B cell (primary cell): ENCODE measurements around the gene FOXN3. TPM values are rescaled to one million over a fixed set of nuclear protein-coding genes. Genes with fewer than 3 reads are reported as not detected.

Experiments
- ATAC-seq: fragments of 200-7000 bp; cut with Tn5 transposase; one replicate; pipeline ENCODE4 v1.10.0; 2021; ENCODE audit warnings: low read depth, mild to moderate bottlenecking, moderate number of reproducible peaks, moderate library complexity
- CTCF ChIA-PET: fragments of 350-600 bp; sonication (Branson Sonifier 250); formaldehyde crosslinking; loops from one replicate; lab custom pipeline; 2021; ENCODE audit warnings: antibody characterized with exemption, inconsistent platforms; lab: Charles Lee
- POLR2A ChIA-PET: fragments of 350-600 bp; sonication (Branson Sonifier 250); formaldehyde crosslinking; loops from one replicate; lab custom pipeline; 2021; ENCODE audit warnings: antibody characterized with exemption; lab: Charles Lee
- DNase-seq: peaks from one replicate; pipeline ENCODE4 v3.0.0; 2013
- H2AFZ ChIP-seq: 2 replicates; pipeline ENCODE4 v1.6.1; 2012; ENCODE audit warnings: mild to moderate bottlenecking, low read depth, low read length; ENCODE audit not compliant: insufficient read depth, poor library complexity, severe bottlenecking
- H3K27ac ChIP-seq, 2 donors: 1 replicate in 1 of 2; 2 replicates in 1 of 2; pipeline ENCODE4 v1.5.1; 2012 to 2013; ENCODE audit warnings: low read length in 2 of 2, mild to moderate bottlenecking in 2 of 2, moderate library complexity in 1 of 2
- H3K27me3 ChIP-seq, 4 experiments: fragments of 200-600 bp in 1 of 4; sonication (generic) in 1 of 4; replicated peaks in 1 of 4; 1 replicate in 2 of 4; 2 replicates in 2 of 4; pipeline versions ENCODE4 v1.6.1 to v1.7.0; 2013 to 2016; ENCODE audit warnings: low read length in 3 of 4, mild to moderate bottlenecking in 2 of 4, mixed read lengths in 1 of 4, moderate library complexity in 1 of 4; ENCODE audit not compliant: insufficient read depth in 4 of 4, control insufficient read depth in 3 of 4; ENCODE audit errors: control extremely low read depth in 1 of 4
- H3K36me3 ChIP-seq, 2 experiments: replicated peaks in 1 of 2; 1 replicate in 1 of 2; 2 replicates in 1 of 2; pipeline versions ENCODE4 v1.6.1 to v1.7.1; 2013; ENCODE audit warnings: low read length in 1 of 2; ENCODE audit not compliant: insufficient read depth in 2 of 2, control insufficient read depth in 1 of 2; ENCODE audit errors: control extremely low read depth in 1 of 2, extremely low read depth in 1 of 2
- H3K4me1 ChIP-seq, 2 donors: fragments of 200-600 bp in 1 of 2; sonication (generic) in 1 of 2; 1 replicate in 1 of 2; 2 replicates in 1 of 2; pipeline versions ENCODE4 v1.5.1 to v1.6.1; 2013 to 2017; ENCODE audit warnings: low read length in 2 of 2; ENCODE audit not compliant: control insufficient read depth in 2 of 2, insufficient read depth in 2 of 2
- H3K4me2 ChIP-seq: replicated peaks from 2 replicates; pipeline ENCODE3; 2012; ENCODE audit warnings: mild to moderate bottlenecking, low read depth, low read length; ENCODE audit not compliant: poor library complexity, severe bottlenecking
- H3K4me3 ChIP-seq, 5 experiments: fragments of 200-600 bp in 1 of 5; sonication (generic) in 1 of 5; 1 replicate in 3 of 5; 2 replicates in 2 of 5; pipeline versions ENCODE4 v1.5.1 to v1.7.0; 2011 to 2016; ENCODE audit warnings: low read length in 4 of 5, mild to moderate bottlenecking in 4 of 5, low read depth in 2 of 5, control low read depth in 1 of 5, moderate library complexity in 1 of 5; ENCODE audit not compliant: insufficient read depth in 1 of 5; ENCODE audit errors: control extremely low read depth in 1 of 5, extremely low read depth in 1 of 5
- H3K79me2 ChIP-seq: fragments of 200-600 bp; sonication (generic); one replicate; pipeline ENCODE4 v1.6.0; 2016; ENCODE audit warnings: low read length; ENCODE audit not compliant: control insufficient read depth, insufficient read depth
- H3K9ac ChIP-seq: fragments of 200-600 bp; sonication (generic); 2 replicates; pipeline ENCODE4 v1.6.1; 2017; ENCODE audit warnings: mild to moderate bottlenecking, low read length, moderate library complexity
- H3K9me3 ChIP-seq, 3 donors: one replicate each; pipeline versions ENCODE4 v1.6.1 to v1.7.1; 2013; ENCODE audit warnings: low read length in 2 of 3; ENCODE audit not compliant: control insufficient read depth in 2 of 3, insufficient read depth in 1 of 3; ENCODE audit errors: control extremely low read depth in 1 of 3
- H4K20me1 ChIP-seq: 2 replicates; pipeline ENCODE4 v1.6.0; 2012; ENCODE audit warnings: mild to moderate bottlenecking, low read length; ENCODE audit not compliant: insufficient read depth, control insufficient read depth, poor library complexity, severe bottlenecking
- H3K27ac Mint-ChIP-seq: one replicate; pipeline ENCODE4 v1.8.0; 2021; ENCODE audit warnings: mixed read lengths
- H3K27me3 Mint-ChIP-seq: one replicate; pipeline ENCODE4 v1.8.0; 2021; ENCODE audit warnings: mixed read lengths
- H3K4me1 Mint-ChIP-seq: one replicate; pipeline ENCODE4 v1.8.0; 2021; ENCODE audit warnings: mixed read lengths
- H3K4me3 Mint-ChIP-seq: one replicate; pipeline ENCODE4 v1.8.0; 2021; ENCODE audit warnings: mixed read lengths
- H3K9me3 Mint-ChIP-seq: one replicate; pipeline ENCODE4 v1.8.0; 2022; ENCODE audit warnings: mixed read lengths; ENCODE audit not compliant: insufficient read depth
- EZH2 ChIP-seq: IDR thresholded peaks from 2 replicates; pipeline ENCODE4 v1.6.1; 2012; ENCODE audit warnings: borderline replicate concordance, low read depth, mild to moderate bottlenecking, moderate library complexity, low read length; ENCODE audit not compliant: insufficient read depth, poor library complexity, severe bottlenecking
- WGBS: methylation state at CpG from one replicate; pipeline ENCODE4 v1.1.5; 2013; ENCODE audit warnings: missing lambda C conversion rate; ENCODE audit not compliant: insufficient coverage; 5-methylcytosine and 5-hydroxymethylcytosine counted together
- intact Hi-C: fragments of 100-400 bp; cut with micrococcal nuclease; formaldehyde crosslinking; loops from one replicate; pipeline ENCODE4 v1.10.0; 2022
- polyA plus RNA-seq: library from polyadenylated mRNA; depleted of rRNA; stranded (reverse); fragments of >200 nt; gene quantifications from 2 replicates; pipeline ENCODE4 v1.2.3, GENCODE V29; 2012
- total RNA-seq, 2 donors: library from RNA; stranded (reverse); fragments of 120-200 nt in 1 of 2; gene quantifications; 1 replicate in 1 of 2; 2 replicates in 1 of 2; pipeline versions ENCODE4 v1.2.3 to v1.2.4, GENCODE V29; 2013 to 2022
- TF ChIP-seq, protein P1 (sequence below): fragments of 200-600 bp; IDR thresholded peaks from one replicate; pipeline ENCODE4 v1.8.0; 2022; ENCODE audit warnings: antibody characterized with exemption, mild to moderate bottlenecking

FOXN3 gene
- total and polyA plus RNA-seq, 2 donors (not counting 1 experiment from before 2014, with no cell fraction given): 80.6 to 98.2 TPM

GRCh38 chr14:89379891-89380820, 36.9 kb downstream of the FOXN3 start:
- TF ChIP-seq EZH2: no peak
- TF ChIP-seq, protein P1, sequence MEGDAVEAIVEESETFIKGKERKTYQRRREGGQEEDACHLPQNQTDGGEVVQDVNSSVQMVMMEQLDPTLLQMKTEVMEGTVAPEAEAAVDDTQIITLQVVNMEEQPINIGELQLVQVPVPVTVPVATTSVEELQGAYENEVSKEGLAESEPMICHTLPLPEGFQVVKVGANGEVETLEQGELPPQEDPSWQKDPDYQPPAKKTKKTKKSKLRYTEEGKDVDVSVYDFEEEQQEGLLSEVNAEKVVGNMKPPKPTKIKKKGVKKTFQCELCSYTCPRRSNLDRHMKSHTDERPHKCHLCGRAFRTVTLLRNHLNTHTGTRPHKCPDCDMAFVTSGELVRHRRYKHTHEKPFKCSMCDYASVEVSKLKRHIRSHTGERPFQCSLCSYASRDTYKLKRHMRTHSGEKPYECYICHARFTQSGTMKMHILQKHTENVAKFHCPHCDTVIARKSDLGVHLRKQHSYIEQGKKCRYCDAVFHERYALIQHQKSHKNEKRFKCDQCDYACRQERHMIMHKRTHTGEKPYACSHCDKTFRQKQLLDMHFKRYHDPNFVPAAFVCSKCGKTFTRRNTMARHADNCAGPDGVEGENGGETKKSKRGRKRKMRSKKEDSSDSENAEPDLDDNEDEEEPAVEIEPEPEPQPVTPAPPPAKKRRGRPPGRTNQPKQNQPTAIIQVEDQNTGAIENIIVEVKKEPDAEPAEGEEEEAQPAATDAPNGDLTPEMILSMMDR: no peak
- peaks cover 38 to 44% of the 10 kb centered on the region in 2 donors for H3K4me1 ChIP-seq

More at GRCh38 chr14:89379891-89380820, 36.9 kb downstream of the FOXN3 start:
- Histone ChIP-seq H3K4me3 (no peak overlapping the region), H3K4me2 (no peak overlapping the region), H3K9ac (no peak overlapping the region), H3K9me3 (peaks cover 0 to 21% (median 13%) of the 10 kb centered on the region in 3 donors), H3K36me3 (peaks cover 0 to 4% of the 10 kb centered on the region in 2 experiments), H2AFZ (no peak overlapping the region), H3K27ac (no peak overlapping the region), H4K20me1 (peaks cover 10% of the 10 kb centered on the region), H3K27me3 (no peaks in the 10 kb centered on the region), H3K79me2 (peaks cover 100% of the 10 kb centered on the region)
- 95% methylated on average over 10 of the region's 16 CpGs for WGBS
- intact Hi-C loops: loop anchor here (5.0 kb wide), 2 partner anchors 43 to 203 kb away; no protein-coding TSS in a partner anchor
- ATAC-seq (no peak), DNase-seq (no peak)
- CTCF ChIA-PET: interaction anchor here (0.8 kb wide), 1 partner anchor 47 kb away, joined by 3 read pairs; no protein-coding TSS in a partner anchor
- peaks cover 3% of the 10 kb centered on the region for H3K9me3 Mint-ChIP-seq
- no peak overlapping the region for H3K4me3 Mint-ChIP-seq
- POLR2A ChIA-PET: interaction anchor here (0.5 to 0.7 kb wide), 3 partner anchors 12 to 41 kb away, joined by 4 to 8 read pairs (median 5); no protein-coding TSS in a partner anchor
- H3K27me3 Mint-ChIP-seq: no peaks in the 10 kb centered on the region
- peaks cover 63% of the 10 kb centered on the region for H3K4me1 Mint-ChIP-seq
- H3K27ac Mint-ChIP-seq: peak overlapping the region; percentile 48
